ENCODE results near the gene SLC5A6.
"Not testable (repeated sequence)": the region's sequence is repeated elsewhere in the genome, so short reads cannot be mapped to it uniquely, and the experiment has no call there.

The SLC5A6 gene

DNA sequence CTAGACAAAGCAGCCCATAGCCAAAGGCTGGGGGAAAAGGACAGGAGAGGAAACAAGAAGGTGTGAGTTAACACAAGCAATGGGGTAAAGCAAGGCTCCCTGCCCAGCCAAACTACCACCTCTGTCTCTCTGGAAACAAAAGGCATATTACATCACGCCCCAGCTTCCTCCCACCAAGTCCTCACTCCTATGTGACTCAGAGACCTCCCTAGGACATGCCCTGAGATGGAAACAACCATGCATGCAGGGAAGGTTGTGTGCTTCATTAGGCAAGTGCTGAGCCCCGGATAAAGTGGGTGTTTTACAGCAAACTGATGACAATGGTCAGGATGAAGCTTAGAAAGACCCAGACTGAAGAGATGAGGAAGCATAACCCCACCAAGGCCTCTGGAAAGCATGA, 9.2 kb downstream of the SLC5A6 start:
- DNase-seq: no peak

GRCh38 chr2:27201675-27202074, 10.4 kb downstream of the SLC5A6 start:
- DNase-seq: no peak

DNA sequence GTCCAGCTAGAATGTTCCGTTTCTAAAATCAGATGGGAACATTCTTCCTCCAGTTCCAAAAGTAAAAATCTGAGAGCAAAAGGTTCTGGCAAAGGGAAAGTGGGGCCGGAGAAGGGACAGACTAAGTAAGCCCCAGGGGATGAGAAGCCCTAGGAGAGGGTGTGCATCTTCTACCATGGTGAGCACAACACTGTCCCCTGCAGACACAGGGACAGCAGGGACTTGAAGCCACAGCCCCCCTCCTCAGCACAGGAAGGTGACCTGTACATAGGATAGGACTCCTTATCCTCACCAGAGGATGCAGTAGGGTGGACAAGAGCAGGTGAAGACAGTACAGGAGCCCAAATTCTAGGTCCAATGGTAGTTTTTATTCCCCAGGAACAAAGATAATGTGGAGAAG, 12.8 kb downstream of the SLC5A6 start:
- no peak for DNase-seq

GRCh38 chr2:27198627-27199026, 13.4 kb downstream of the SLC5A6 start:
- DNase-seq: no peak

DNA sequence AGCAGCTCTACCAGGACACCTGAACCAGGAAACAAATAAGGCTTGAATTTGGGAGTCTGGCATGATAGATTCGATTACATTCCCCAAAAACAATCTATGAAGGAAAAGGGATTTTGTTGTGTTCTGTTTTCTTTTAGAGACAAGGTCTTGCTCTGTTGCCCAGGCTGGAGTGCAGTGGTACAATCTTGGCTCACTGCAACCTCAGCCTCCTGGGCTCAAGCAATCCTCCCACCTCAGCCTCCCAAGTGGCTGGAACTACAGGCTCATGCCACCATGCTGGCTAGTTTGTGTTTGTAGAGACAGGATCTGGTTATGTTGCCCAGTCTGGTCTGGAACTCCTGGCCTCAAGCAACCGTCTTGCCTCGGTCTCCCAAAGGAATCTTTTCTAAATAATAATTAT, 14.0 kb downstream of the SLC5A6 start:
- not testable (repeated sequence) for DNase-seq

DNA sequence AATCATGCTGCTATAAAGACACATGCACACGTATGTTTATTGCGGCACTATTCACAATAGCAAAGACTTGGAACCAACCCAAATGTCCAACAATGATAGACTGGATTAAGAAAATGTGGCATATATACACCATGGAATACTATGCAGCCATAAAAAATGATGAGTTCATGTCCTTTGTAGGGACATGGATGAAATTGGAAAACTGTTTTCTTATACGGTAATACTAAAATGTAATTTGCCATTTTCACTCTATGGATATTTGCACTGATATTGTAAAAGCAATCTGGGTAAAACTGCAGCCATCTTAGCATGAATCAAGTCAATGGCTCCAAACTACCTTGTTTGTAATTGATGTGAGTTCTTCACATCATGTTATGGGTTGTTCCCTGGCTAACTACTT, 16.3 kb downstream of the SLC5A6 start:
- not testable (repeated sequence) for DNase-seq

GRCh38 chr2:27194538-27195354, 17.3 kb downstream of the SLC5A6 start:
- no peak for DNase-seq

GRCh38 chr2:27191070-27191829, 20.8 kb downstream of the SLC5A6 start:
- peak; percentile 74 for DNase-seq

- no peak for DNase-seq
Observed at GRCh38 chr2:27189989-27190388, 22.1 kb downstream of the SLC5A6 start.

DNA sequence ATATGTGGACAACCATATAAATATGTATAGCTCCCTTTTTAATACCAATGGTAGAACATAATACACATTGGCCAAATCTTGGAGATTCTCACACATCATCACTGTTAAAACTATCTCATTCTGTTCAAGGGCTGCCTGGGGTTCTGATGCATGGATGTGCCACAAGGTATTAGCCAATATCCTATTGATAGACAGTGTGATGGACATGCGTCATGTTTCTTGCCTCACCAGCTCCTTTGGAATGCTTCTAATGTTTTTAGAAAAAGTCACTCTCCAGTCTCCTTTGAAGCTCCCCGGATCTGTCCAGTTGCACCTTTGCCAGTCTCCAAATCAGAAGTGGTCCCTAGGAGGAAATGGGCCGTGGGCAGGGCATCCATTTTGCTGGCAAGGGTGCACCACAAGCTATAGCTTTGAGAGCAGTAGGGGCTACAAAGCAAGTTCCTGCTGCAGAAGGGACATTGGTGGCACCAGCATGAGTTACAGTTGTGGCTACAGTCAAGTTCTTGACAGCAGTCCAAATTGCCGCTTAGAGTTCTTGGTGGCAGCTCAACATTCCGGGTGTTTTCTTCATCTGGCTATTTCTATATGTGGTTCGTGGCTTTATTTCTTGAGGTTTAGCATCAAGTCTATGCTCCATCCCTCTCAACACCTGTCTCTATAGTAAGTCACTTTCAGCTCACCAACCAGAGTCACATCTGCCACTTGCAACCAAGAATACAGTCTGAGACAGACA, 25.3 kb downstream of the SLC5A6 start:
- no peak for DNase-seq

GRCh38 chr2:27185331-27186026, 26.6 kb downstream of the SLC5A6 start:
- DNase-seq: no peak

DNA sequence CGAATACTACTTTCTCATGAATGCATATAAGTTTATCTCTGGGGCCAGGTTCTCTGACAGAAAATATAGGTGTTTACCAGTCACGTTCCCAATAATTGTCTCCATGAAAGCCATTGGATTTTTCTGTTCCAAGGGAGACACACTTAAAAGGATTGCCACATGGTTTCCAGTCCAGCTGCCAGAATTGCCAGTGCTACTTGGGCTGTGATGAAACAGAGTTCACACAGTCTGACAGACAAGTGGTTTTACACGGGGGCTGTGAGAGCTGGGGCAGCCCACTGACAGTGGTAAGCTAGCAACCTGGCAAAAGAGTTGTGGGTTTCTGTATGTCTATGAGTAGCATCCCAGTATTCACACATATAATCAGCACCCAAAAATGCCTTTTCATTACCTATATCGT, 28.0 kb downstream of the SLC5A6 start:
- DNase-seq: no peak

GRCh38 chr2:27182346-27182745, 29.7 kb downstream of the SLC5A6 start:
- DNase-seq: no peak

GRCh38 chr2:27179344-27180000, 32.6 kb downstream of the SLC5A6 start:
- DNase-seq: no peak

DNA sequence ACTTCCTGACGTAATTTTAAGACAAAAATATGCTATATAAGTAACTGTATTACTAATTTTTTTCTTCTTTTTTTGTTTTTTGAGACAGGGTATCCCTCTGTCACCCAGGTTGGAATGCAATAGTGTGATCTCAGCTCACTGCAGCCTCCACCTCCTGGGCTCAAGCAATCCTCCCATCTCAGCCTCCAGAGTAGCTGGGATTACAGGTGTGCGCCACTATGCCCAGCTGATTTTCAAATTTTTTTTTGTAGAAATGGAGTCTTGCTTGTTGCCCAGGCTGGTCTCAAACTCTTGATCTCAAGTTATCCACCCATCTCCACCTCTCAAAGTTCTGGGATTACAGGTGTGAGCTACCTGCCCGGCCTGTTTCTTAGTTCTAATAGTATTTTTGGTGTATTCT, 33.6 kb downstream of the SLC5A6 start:
- no peak for DNase-seq

GRCh38 chr2:27177441-27178351, 34.4 kb downstream of the SLC5A6 start:
- no peak for DNase-seq

DNA sequence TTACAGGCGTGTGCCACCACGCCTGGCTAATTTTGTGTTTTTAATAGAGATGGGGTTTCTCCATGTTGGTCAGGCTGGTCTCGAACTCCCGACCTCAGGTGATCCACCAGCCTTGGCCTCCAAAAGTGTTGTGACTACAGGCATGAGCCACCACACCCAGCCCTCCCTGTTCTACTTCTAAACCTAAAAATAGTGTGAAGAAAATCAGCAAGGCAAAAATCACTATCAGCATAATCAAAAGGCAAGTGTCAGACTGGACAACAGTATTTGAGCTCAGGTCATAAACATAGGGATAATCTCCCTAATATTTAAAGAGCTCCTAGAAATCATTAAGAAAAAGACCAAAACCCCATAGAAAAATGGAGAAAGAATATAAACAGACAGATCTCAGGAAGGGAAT, 36.3 kb downstream of the SLC5A6 start:
- DNase-seq: not testable (repeated sequence)

DNA sequence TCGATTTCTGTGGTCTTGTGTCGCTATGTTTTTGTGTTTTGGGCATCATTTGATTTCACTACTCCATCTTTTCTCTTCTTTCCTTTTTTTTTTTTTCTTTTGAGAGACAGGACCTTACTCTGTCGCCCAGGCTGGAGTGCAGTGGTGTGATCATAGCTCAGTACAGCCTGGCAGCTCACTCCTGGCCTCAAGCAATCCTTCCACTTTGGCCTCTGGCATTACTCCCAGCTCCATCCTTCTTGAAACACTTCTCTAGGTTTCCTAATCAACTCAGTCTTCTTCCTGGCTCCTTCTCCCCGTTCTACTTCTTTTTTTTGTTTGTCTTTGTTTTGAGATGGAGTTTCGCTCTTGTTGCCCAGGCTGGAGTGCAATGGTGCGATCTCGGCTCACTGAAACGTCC, 36.7 kb downstream of the SLC5A6 start:
- DNase-seq: no peak

GRCh38 chr2:27174638-27175037, 37.4 kb downstream of the SLC5A6 start:
- peak; percentile 14 for DNase-seq

GRCh38 chr2:27171351-27171848, 40.7 kb downstream of the SLC5A6 start:
- no peak for DNase-seq
